Measurements from ENCODE around the gene KCNQ1.

Gene KCNQ1

DNA sequence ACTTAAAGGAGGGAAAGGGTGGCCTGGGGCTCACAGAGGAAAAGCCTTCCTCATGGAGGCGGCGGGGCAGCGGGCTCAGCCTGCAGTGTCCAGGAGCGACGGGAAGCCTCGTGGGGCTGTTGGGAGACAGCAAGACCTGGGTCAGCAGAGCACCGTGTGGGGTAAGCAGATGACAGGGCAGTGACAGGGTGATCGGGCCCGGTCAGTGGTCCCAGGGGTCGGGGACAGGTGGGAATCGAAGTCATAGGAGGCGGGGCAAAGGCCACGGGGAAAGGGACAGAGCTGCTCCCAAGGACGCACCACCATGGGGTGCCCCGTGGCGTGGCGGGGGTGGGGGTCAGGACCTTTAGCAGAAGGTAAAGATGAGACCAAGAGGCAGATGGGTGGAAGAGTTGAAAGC, 390.9 kb downstream of the KCNQ1 start:
- no peak for DNase-seq (ENCODE audit: low read depth)
- in situ Hi-C loops (cut with HindIII; ENCODE audit: low sequenced_read_pairs), result no loop called here
- TF ChIP-seq, protein P1, sequence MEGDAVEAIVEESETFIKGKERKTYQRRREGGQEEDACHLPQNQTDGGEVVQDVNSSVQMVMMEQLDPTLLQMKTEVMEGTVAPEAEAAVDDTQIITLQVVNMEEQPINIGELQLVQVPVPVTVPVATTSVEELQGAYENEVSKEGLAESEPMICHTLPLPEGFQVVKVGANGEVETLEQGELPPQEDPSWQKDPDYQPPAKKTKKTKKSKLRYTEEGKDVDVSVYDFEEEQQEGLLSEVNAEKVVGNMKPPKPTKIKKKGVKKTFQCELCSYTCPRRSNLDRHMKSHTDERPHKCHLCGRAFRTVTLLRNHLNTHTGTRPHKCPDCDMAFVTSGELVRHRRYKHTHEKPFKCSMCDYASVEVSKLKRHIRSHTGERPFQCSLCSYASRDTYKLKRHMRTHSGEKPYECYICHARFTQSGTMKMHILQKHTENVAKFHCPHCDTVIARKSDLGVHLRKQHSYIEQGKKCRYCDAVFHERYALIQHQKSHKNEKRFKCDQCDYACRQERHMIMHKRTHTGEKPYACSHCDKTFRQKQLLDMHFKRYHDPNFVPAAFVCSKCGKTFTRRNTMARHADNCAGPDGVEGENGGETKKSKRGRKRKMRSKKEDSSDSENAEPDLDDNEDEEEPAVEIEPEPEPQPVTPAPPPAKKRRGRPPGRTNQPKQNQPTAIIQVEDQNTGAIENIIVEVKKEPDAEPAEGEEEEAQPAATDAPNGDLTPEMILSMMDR (IDR thresholded peaks at IDR 0.05; ENCODE audit: low read depth, low read length, missing control alignments), result no peak
- H3K4me3 ChIP-seq (ENCODE audit: low read depth, low read length), result no peak overlapping the region

- DNase-seq (ENCODE audit: low read depth), result no peak
- H3K4me3 ChIP-seq (ENCODE audit: low read depth, low read length), result no peak overlapping the region
- in situ Hi-C loops (cut with HindIII; ENCODE audit: low sequenced_read_pairs), result no loop called here
- TF ChIP-seq, protein P1 (IDR thresholded peaks at IDR 0.05; ENCODE audit: low read depth, low read length, missing control alignments), result no peak
Measured at GRCh38 chr11:2836315-2837095, 391.7 kb downstream of the KCNQ1 start.

DNA sequence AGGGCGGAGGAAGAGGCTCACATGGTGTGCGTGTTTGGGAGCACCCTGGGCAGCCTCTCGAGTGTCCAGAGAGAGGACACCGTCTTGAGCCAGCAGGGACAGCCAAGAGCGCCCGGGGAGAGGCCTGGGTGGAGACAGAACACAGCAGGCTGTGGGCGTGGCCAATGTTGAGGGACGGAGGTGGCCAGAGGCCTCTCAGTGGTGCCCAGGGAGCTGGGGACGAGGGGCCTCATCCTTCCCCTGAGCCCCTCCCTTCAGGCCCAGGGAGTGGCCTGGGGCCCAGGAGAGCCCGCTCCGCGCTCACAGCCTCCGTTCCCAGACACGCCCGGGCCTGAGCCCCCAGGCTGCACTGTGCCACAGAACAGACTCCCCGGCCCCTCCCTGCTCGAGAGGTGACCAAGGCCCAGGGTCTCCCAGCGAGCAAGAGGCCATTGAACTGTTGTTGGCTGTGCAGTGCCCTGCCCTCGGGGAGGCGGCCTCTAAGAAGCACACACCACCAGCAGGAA, 392.3 kb downstream of the KCNQ1 start:
- TF ChIP-seq, protein P1 (IDR thresholded peaks at IDR 0.05; ENCODE audit: low read depth, low read length, missing control alignments), result no peak
- no peak for DNase-seq (ENCODE audit: low read depth)
- in situ Hi-C loops (cut with HindIII; ENCODE audit: low sequenced_read_pairs), result no loop called here
- no peak overlapping the region for H3K4me3 ChIP-seq (ENCODE audit: low read depth, low read length)

GRCh38 chr11:2837651-2838050, 392.8 kb downstream of the KCNQ1 start:
- TF ChIP-seq, protein P1 (IDR thresholded peaks at IDR 0.05; ENCODE audit: low read depth, low read length, missing control alignments), result no peak
- DNase-seq (ENCODE audit: low read depth), result no peak
- in situ Hi-C loops (cut with HindIII; ENCODE audit: low sequenced_read_pairs), result no loop called here
- H3K4me3 ChIP-seq (ENCODE audit: low read depth, low read length), result no peak overlapping the region

GRCh38 chr11:2838091-2838490, 393.3 kb downstream of the KCNQ1 start:
- H3K4me3 ChIP-seq (ENCODE audit: low read depth, low read length), result no peak overlapping the region
- TF ChIP-seq, protein P1 (IDR thresholded peaks at IDR 0.05; ENCODE audit: low read depth, low read length, missing control alignments), result no peak
- in situ Hi-C loops (cut with HindIII; ENCODE audit: low sequenced_read_pairs), result no loop called here
- DNase-seq (ENCODE audit: low read depth), result no peak

- TF ChIP-seq, protein P1 (IDR thresholded peaks at IDR 0.05; ENCODE audit: low read depth, low read length, missing control alignments), result no peak
- in situ Hi-C loops (cut with HindIII; ENCODE audit: low sequenced_read_pairs), result no loop called here
- DNase-seq (ENCODE audit: low read depth), result no peak
- no peak overlapping the region for H3K4me3 ChIP-seq (ENCODE audit: low read depth, low read length)
Measured at GRCh38 chr11:2838676-2839294, 394.0 kb downstream of the KCNQ1 start.

All from astrocyte of the cerebellum (primary cell).